Heart right ventricle (tissue), 16 donors: ENCODE results near the gene LINGO1. TPM values are rescaled to one million over a fixed set of nuclear protein-coding genes. Genes with fewer than 3 reads are reported as not detected.

Experiments
- ATAC-seq, 8 donors: fragments of 200-7000 bp; cut with Tn5 transposase; one replicate each; pipeline ENCODE4 v1.9.1; 2020; ENCODE audit warnings: mild to moderate bottlenecking in 8 of 8, moderate library complexity in 8 of 8, moderate number of reproducible peaks in 1 of 8
- DNase-seq, 2 donors: peaks; one replicate each; pipeline ENCODE4 v3.0.0-alpha.2; 2020
- H3K27ac ChIP-seq, 10 donors: fragments of 200-600 bp; sonication (generic) in 2 of 10; one replicate each; pipeline versions ENCODE4 v1.5.0 to v1.8.0; 2020 to 2022; ENCODE audit warnings: mild to moderate bottlenecking in 3 of 10
- H3K27me3 ChIP-seq, 7 donors: fragments of 200-600 bp; one replicate each; pipeline ENCODE4 v1.8.0; 2021 to 2022; ENCODE audit warnings: mild to moderate bottlenecking in 2 of 7
- H3K36me3 ChIP-seq, 9 donors: fragments of 200-600 bp; sonication (generic) in 1 of 9; one replicate each; pipeline versions ENCODE4 v1.5.0 to v1.8.0; 2020 to 2022; ENCODE audit warnings: mild to moderate bottlenecking in 2 of 9
- H3K4me1 ChIP-seq, 9 donors: fragments of 200-600 bp; sonication (generic) in 1 of 9; one replicate each; pipeline versions ENCODE4 v1.5.0 to v1.8.0; 2020 to 2022; ENCODE audit warnings: mild to moderate bottlenecking in 4 of 9
- H3K4me3 ChIP-seq, 10 donors: fragments of 200-600 bp; sonication (generic) in 2 of 10; one replicate each; pipeline versions ENCODE4 v1.5.0 to v1.8.0; 2020 to 2022; ENCODE audit warnings: mild to moderate bottlenecking in 7 of 10, moderate library complexity in 2 of 10
- H3K9me3 ChIP-seq, 11 donors: fragments of 200-600 bp in 10 of 11; sonication (generic) in 2 of 11; one replicate each; pipeline versions ENCODE4 v1.5.0 to v1.8.0; 2013 to 2022; ENCODE audit warnings: mild to moderate bottlenecking in 2 of 11, control low read depth in 1 of 11, moderate library complexity in 1 of 11
- WGBS, 2 donors: extraction: QIAGEN DNeasy Blood & Tissue Kit; methylation state at CpG; one replicate each; pipeline ENCODE4 v1.1.7; 2013; ENCODE audit warnings: inconsistent platforms in 1 of 2; 5-methylcytosine and 5-hydroxymethylcytosine counted together
- intact Hi-C, 10 donors: fragments of 100-400 bp; cut with DNase I; formaldehyde crosslinking; loops; one replicate each; pipeline versions ENCODE4 v1.11.1 to v1.14.2; 2022
- polyA plus RNA-seq, 2 donors: library from polyadenylated mRNA; stranded (reverse); fragments of 200-250 nt; gene quantifications; one replicate each; pipeline ENCODE4 v1.2.3, GENCODE V29; 2013
- total RNA-seq, 10 donors: library from RNA; stranded (reverse); fragmentation: NEBNext Ultra II Directional in 3 of 10; extraction: Animal tissue kit (Norgen Biotek cat#: 25700) in 3 of 10; gene quantifications; one replicate each; pipeline versions ENCODE4 v1.2.1 to v1.2.4, GENCODE V29; 2021 to 2023
- TF ChIP-seq, protein P1 (sequence below), 9 donors: fragments of 200-600 bp; sonication (generic) in 2 of 9; IDR thresholded peaks; one replicate each; pipeline versions ENCODE4 v1.5.0 to v1.8.0; 2021 to 2022; ENCODE audit warnings: antibody characterized with exemption in 9 of 9, mild to moderate bottlenecking in 5 of 9, moderate library complexity in 1 of 9
- donor health status: Arrhythmogenic right ventricular cardiomyopathy.
- donor health status: ischemic (EF 13 %, LVEDD 7.1; RV severe dilation, severe dysfunction).
- donor health status: healthy with polysubstance abuse.
- donor health status: DM: no; HTN: yes; CAD: no.
- donor health status: DM: no; HTN: no; CAD: no.
- donor health status: ischemic (EF 25% LVEDD 6.9; RV normal size, moderate dysfunction).
- donor health status: ischemic (EF 25% LVEDD 5.7; RV mildly dilated, moderate dysfunction).
- donor health status: healthy.
- donor health status: DM: yes; HTN: yes; CAD: no.
- donor health status: Ischemic cardiomyopathy.
- donor health status: ischemic (EF 35%, LVEDD 5.7; RV mildly dilated, moderate dysfunction).
- donor health status: nonischemic (EF 11% LVEDD 7.7; RV severe dilation, severe dysfunction).
- donor health status: DM: yes; HTN: yes; CAD: no.
- donor health status: PGD.
- donor health status: ischemic (EF 29% LVEDD 5.4; RV normal size, mild dysfunction).
- donor health status: nonischemic (EF 23%, LVEDD 6.1; RV moderate dilation, normal function).

Gene LINGO1
- total and polyA plus RNA-seq, 12 donors: 0.70 to 2.7 (median 1.3) TPM

DNA sequence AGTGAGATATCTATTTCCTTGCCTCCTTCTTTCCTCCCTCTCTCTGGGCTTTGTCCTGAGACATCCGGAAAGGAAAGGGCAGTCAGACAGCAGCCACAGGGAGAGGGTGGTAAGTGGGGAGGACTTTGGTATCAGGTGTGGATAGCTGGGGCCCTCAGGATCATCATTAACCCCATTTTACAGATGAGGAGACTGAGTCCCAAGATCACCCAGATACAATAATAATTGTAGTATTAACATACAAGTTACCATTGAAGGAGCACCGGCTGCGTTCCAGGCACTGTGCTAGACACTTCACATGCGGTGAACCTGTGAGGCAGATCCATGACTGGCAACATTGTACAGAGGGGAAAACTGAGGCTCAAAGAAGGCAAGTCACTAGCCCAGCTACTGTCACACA lies 15.2 kb upstream of the LINGO1 start:
- intact Hi-C loops: no loop called here
- no peaks in the 10 kb centered on the region for H3K4me1 ChIP-seq
- no peaks in the 10 kb centered on the region for H3K9me3 ChIP-seq
- TF ChIP-seq, protein P1, sequence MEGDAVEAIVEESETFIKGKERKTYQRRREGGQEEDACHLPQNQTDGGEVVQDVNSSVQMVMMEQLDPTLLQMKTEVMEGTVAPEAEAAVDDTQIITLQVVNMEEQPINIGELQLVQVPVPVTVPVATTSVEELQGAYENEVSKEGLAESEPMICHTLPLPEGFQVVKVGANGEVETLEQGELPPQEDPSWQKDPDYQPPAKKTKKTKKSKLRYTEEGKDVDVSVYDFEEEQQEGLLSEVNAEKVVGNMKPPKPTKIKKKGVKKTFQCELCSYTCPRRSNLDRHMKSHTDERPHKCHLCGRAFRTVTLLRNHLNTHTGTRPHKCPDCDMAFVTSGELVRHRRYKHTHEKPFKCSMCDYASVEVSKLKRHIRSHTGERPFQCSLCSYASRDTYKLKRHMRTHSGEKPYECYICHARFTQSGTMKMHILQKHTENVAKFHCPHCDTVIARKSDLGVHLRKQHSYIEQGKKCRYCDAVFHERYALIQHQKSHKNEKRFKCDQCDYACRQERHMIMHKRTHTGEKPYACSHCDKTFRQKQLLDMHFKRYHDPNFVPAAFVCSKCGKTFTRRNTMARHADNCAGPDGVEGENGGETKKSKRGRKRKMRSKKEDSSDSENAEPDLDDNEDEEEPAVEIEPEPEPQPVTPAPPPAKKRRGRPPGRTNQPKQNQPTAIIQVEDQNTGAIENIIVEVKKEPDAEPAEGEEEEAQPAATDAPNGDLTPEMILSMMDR (IDR thresholded peaks at IDR 0.05): no peak
- H3K4me3 ChIP-seq: no peak overlapping the region
- WGBS, 2 donors: 96% methylated on average over 4 of the region's 4 CpGs
- no peak for DNase-seq
- no peak for ATAC-seq
- H3K27me3 ChIP-seq: peaks cover 0 to 36% (median 11%) of the 10 kb centered on the region in 7 donors
- H3K27ac ChIP-seq: no peak overlapping the region
- H3K36me3 ChIP-seq: no peaks in the 10 kb centered on the region

DNA sequence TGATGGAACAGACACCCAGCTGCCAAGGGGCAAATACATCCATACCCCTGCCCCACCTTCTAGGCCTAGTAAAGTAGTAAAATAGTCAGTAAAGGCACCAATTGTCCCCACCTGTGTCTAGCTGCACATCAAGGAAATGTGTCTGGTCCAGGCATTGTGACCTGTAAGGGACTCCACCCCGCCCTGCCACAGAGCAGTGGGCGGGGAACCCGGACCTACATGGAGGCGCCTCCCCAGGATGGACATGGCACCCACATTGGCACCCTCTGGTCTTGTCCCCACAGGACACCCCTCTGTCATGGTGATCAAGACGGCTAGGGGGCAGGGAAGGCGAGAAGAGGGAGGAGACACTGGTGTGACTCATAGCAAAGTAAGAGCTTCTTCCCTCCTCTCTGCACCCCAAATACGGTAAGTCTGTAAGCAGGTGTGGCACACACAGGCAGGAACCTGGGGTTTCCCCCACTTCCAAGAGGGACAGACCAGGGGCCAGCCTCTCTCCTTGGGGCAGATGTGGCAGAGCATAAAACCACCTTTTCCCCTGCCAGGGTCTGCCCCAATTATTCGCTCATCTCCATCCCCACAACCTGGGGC lies 13.5 kb upstream of the LINGO1 start:
- H3K27me3 ChIP-seq: peaks cover 0 to 48% (median 19%) of the 10 kb centered on the region in 7 donors
- TF ChIP-seq, protein P1 (IDR thresholded peaks at IDR 0.05): no peak
- no peak for DNase-seq
- intact Hi-C loops: no loop called here
- 84 to 88% methylated on average over 8 of the region's 8 CpGs for WGBS, 2 donors
- no peaks in the 10 kb centered on the region for H3K4me1 ChIP-seq
- no peaks in the 10 kb centered on the region for H3K9me3 ChIP-seq
- H3K27ac ChIP-seq: no peak overlapping the region
- no peak for ATAC-seq
- H3K36me3 ChIP-seq: no peaks in the 10 kb centered on the region
- H3K4me3 ChIP-seq: no peak overlapping the region

DNA sequence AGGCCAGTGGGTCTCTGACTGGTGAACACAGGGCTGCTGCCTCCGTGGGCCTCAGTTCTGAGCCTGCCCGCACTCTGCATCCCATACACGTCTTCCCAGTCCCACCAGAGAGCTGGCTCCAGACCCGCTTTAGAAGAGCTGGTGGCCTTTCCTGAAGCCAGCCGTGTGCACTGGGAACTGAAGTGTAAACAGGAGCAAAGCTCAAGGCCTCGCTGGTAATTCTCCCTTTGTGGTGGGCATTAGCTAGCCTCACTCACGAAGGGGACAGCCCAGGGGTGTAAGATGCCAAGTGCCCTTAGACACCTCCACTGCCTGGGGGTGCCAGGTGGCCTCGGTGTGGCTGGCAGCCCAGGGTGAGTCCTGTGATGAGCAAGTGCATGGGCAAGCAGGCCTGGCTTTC lies 12.9 kb upstream of the LINGO1 start:
- no peak for DNase-seq
- 89% methylated on average over 8 of the region's 8 CpGs for WGBS, 2 donors
- H3K9me3 ChIP-seq: no peaks in the 10 kb centered on the region
- H3K27ac ChIP-seq: no peak overlapping the region
- no peaks in the 10 kb centered on the region for H3K4me1 ChIP-seq
- no peak for ATAC-seq
- TF ChIP-seq, protein P1 (IDR thresholded peaks at IDR 0.05): no peak
- no peak overlapping the region for H3K4me3 ChIP-seq
- peaks cover 0 to 50% (median 19%) of the 10 kb centered on the region in 7 donors for H3K27me3 ChIP-seq
- intact Hi-C loops: no loop called here
- no peaks in the 10 kb centered on the region for H3K36me3 ChIP-seq

DNA sequence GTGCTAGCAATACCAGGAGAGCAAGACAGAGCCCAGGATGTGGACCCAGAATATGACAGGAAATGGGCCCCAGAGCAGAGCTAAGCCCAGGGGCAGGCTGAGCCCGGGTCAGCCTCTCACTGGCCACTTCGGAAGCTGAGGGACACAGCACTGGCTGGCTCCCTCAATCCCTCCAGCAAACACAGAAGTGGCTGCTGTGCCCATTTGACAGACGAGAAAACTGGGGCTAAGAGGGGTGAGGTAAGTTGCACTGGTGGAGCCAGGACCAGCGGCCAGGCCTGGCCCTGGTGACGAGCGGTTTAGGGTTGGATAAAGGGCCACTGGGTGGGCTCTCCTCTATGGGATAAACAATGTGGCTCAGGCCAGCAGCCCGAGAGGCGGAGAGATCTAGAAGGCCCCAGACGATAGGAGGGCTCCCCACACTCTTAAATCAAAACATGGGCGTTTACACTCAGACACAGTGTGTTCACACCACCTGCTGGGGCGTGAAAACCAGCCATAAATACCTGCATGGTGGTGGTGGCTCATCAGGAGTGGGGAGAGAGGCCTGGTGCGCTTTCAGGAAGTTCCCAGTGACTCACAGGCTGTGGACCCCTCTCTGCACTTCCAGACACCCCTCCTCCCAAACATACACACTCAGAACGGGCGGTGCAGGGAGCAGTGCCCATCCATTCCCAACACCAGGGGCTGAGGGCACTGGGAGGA lies 12.0 kb upstream of the LINGO1 start:
- no peak for ATAC-seq
- intact Hi-C loops: no loop called here

More for the DNA sequence above, 12.0 kb upstream of the LINGO1 start:
- WGBS, 2 donors: 81 to 83% methylated on average over 14 of the region's 14 CpGs
- DNase-seq: no peak
- TF ChIP-seq, protein P1 (IDR thresholded peaks at IDR 0.05): no peak
- Histone ChIP-seq H3K4me3 (no peak overlapping the region), H3K27me3 (peaks cover 0 to 55% (median 19%) of the 10 kb centered on the region in 7 donors), H3K27ac (no peak overlapping the region), H3K9me3 (no peaks in the 10 kb centered on the region), H3K4me1 (no peaks in the 10 kb centered on the region), H3K36me3 (no peaks in the 10 kb centered on the region)
